D721Med (cell line): ENCODE results near the gene BRWD1.

Experiments used
- DNase-seq: peaks from one replicate; pipeline ENCODE4 v3.0.0; 2011; ENCODE audit warnings: low spot score; ENCODE audit not compliant: insufficient read length
- FAIRE-seq: peaks from 2 replicates; lab custom pipeline; 2011; peaks lifted over from hg19 to GRCh38; lab: Jason Lieb, UNC
- TF ChIP-seq, protein P1 (sequence below): IDR thresholded peaks from 2 replicates; pipeline ENCODE4 v1.5.1; 2012; ENCODE audit warnings: mild to moderate bottlenecking, control low read depth; ENCODE audit not compliant: insufficient read depth; ENCODE audit errors: missing control alignments

Gene BRWD1

DNA sequence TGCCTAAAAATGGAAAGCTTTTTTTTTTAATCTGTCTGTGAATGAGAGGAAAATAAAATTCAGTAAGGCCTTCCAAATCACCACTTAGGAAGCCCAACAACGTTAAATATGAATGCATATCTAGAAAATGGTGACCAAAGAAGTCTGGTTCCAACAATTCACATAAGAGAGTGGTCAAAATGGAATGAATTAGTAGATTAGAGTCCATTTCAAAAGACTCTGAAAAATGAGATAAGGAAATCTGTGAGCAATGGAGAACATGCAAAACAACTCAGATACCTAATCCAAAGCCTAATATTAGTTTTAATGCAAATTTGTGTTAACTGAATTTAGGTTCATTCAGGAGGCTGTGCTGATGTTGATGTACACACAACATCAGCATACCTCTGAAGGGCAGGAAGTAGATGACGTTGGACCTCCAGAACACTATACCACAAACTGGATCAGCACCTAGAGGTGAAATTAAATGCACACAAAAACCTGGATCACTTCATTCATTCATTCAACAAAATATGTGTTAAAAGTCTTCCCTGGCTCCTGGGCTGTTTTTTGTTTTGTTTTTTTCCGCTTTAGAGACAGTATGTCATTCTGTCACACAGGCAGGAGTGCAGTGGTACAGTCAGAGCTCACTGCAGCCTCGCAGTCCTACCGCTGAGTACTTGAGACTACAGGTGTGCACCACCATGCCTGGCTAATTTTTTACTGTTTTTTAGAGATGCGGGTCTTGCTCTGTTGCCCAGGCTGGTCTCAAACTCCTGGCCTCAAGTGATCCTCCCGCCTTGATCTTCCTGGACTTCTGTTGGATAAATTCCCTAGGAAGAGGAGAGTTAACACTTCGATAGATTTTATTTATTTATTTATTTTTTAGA, 4.9 kb upstream of the BRWD1 start:
- FAIRE-seq, result no peak
- TF ChIP-seq, protein P1, sequence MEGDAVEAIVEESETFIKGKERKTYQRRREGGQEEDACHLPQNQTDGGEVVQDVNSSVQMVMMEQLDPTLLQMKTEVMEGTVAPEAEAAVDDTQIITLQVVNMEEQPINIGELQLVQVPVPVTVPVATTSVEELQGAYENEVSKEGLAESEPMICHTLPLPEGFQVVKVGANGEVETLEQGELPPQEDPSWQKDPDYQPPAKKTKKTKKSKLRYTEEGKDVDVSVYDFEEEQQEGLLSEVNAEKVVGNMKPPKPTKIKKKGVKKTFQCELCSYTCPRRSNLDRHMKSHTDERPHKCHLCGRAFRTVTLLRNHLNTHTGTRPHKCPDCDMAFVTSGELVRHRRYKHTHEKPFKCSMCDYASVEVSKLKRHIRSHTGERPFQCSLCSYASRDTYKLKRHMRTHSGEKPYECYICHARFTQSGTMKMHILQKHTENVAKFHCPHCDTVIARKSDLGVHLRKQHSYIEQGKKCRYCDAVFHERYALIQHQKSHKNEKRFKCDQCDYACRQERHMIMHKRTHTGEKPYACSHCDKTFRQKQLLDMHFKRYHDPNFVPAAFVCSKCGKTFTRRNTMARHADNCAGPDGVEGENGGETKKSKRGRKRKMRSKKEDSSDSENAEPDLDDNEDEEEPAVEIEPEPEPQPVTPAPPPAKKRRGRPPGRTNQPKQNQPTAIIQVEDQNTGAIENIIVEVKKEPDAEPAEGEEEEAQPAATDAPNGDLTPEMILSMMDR, result no peak

DNA sequence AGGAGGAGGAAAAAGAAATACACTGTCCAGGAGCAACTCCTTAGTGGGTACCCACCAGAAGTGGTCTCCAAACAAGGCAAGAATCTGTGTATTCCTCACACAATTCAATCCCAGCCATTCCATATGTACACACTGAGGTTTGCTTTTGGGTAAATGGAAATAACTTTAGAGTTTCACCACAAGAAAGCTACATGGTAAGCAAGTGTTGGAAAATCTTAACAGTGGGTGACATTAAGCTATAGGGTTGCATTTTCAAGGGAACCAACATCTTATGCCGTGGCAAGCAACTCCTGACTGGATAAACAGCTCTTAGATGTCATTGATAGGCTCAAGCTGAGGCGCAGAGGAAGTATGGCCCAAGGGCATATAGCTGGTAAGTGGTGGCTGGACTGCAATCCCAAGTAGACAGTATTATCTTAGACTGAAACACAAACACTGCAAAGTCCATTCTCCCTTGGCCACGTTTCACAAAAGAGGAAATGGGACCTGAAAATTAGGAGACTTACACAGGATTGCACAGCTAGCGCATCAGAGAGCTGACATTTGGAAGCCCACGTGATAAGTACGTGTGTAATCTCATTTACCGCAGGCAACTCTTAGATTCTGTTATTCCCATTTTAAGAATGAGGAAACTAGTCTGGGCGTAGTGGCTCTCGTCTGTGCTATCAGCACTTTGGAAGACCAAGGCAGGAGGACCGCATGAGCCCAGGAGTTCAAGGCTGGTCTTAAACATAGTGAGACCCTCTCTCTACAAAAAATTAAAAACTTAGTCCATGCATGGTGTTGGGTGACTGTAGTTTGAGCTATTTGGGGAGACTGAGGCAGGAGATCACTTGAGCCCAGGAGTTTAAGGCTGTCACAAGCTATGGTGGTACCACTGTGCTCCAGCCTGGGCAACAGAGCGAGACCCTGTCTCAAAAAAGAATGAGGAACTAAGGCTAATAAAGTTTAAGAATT, 4.0 kb upstream of the BRWD1 start:
- FAIRE-seq, result no peak
- DNase-seq, result no peak
- TF ChIP-seq, protein P1, result no peak

More for the DNA sequence above, 4.9 kb upstream of the BRWD1 start:
- DNase-seq, result no peak

DNA sequence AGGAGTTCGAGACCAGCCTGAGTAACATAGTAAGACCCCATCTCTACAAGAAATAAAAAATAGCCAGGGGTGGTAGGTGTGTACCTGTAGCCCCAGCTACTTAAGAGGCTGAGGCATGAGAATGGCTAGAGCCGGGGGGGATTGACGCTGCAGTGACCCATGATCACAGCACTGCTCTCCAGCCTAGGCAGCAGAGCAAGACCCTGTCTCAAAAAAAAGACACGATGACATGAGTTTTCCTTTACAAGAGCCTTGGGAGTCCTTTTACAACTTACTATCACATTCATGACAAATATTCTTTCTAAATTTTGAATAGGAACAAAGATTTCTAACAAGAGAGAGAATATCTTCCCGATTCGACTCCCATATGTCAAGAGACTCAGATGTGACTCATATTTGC, 3.3 kb upstream of the BRWD1 start:
- FAIRE-seq, result no peak
- no peak for DNase-seq
- TF ChIP-seq, protein P1, result no peak

DNA sequence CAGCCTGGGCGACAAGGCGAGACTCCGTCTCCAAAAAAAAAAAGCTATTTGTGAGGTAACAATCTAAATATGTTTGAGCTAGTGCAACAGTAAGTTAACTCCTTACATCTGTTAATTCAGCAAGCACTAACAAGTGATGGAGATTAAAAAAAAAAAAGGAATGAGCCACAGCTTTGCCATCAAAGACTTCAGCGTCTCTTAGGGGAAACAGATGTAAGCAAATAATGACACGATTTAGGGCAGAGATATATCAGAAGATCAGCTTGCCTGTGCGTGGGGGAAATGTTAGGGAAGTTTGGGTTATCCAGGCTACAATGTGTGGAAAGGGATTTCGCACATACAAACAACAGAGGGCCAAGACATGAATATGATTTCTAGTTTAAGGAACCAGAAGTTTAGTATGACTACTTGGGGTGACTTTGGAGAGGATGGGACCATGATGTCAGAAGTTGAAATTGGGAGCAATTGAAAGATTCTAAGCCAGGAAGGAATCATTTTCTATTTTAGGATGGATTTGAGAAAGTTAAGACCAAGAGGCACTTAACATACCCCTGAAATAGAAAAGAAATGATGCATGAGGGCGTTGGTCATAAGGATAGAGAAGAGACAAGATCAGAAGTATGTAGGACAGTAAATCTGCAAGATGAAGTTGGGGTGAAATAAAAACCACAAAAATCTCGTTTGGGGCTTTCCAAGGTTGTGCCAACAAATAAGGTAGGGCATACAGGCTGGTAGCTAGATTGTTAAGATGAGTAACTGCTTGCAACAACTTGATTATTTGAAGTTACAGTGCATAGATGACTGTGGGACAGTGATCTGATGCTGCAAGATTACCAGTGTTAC, 2.4 kb upstream of the BRWD1 start:
- DNase-seq (no peak), FAIRE-seq (no peak)
- TF ChIP-seq, protein P1, result no peak

DNA sequence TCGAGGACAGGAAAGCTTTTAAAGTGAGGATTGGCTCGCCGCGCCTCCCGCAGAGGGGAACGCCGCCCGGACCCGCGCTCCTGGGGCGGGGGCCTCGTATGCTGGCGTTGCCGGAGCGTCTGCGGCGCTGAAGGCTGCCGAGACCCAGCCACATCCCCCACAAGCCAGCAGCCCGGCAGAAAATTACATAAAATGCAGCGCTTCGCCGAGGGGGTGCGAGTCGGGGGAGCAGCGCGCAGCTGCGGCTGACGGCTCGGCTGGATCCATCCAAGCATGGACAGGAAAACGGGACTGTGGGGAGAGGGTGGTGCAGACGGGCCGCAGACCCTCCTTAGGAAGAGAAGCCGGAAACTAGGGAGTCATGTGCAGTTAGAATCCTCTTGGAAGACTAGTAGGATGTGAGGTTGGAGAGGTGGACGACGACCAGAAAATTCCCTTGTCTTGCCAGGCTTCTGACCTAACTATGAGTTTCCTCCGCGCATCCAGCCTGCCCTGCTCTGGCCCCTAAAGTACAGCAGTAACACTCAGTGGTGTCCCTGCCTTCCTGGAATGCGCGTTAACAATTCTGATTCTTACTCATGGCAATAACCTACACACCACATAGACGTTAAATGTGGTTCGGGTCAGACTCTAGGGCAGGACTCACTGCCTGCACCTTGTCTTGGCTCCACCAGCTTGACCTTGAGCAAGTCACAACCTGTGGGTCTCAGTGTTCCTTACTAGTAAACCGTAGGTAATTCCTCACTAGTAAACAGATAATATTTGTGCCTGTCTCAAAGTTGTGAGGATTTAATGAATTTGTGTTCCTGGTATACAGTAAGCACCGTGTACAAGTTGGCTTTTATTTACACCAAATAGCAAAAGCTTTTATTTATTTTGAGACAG, 953 bp upstream of the BRWD1 start:
- DNase-seq (no peak), FAIRE-seq (no peak)
- TF ChIP-seq, protein P1, result no peak
